Measurements from ENCODE around the gene SBF2.

Gene SBF2

GRCh38 chr11:9880657-9881056, 413.4 kb downstream of the SBF2 start:
- no peak overlapping the region for H3K4me3 ChIP-seq (ENCODE audit: low read depth, low read length)
- no peak for TF ChIP-seq CTCF (IDR thresholded peaks at IDR 0.05; ENCODE audit: low read depth, low read length)

GRCh38 chr11:9878936-9879335, 415.1 kb downstream of the SBF2 start:
- no peak for TF ChIP-seq CTCF (IDR thresholded peaks at IDR 0.05; ENCODE audit: low read depth, low read length)
- no peak overlapping the region for H3K4me3 ChIP-seq (ENCODE audit: low read depth, low read length)

GRCh38 chr11:9876331-9876730, 417.7 kb downstream of the SBF2 start:
- H3K4me3 ChIP-seq (ENCODE audit: low read depth, low read length): no peak overlapping the region
- no peak for TF ChIP-seq CTCF (IDR thresholded peaks at IDR 0.05; ENCODE audit: low read depth, low read length)

GRCh38 chr11:9875862-9876261, 418.2 kb downstream of the SBF2 start:
- no peak for TF ChIP-seq CTCF (IDR thresholded peaks at IDR 0.05; ENCODE audit: low read depth, low read length)
- H3K4me3 ChIP-seq (ENCODE audit: low read depth, low read length): no peak overlapping the region

GRCh38 chr11:9875399-9875798, 418.6 kb downstream of the SBF2 start:
- H3K4me3 ChIP-seq (ENCODE audit: low read depth, low read length): no peak overlapping the region
- no peak for TF ChIP-seq CTCF (IDR thresholded peaks at IDR 0.05; ENCODE audit: low read depth, low read length)

GRCh38 chr11:9874466-9874865, 419.6 kb downstream of the SBF2 start:
- no peak for TF ChIP-seq CTCF (IDR thresholded peaks at IDR 0.05; ENCODE audit: low read depth, low read length)
- H3K4me3 ChIP-seq (ENCODE audit: low read depth, low read length): no peak overlapping the region

GRCh38 chr11:9868641-9869040, 425.4 kb downstream of the SBF2 start:
- no peak for TF ChIP-seq CTCF (IDR thresholded peaks at IDR 0.05; ENCODE audit: low read depth, low read length)

More at GRCh38 chr11:9868641-9869040, 425.4 kb downstream of the SBF2 start:
- H3K4me3 ChIP-seq (ENCODE audit: low read depth, low read length): no peak overlapping the region

Data from WI38 (cell line).